HG03135 (cell line): ENCODE results near the gene CEP135.
A peak's percentile ranks its signal among the peaks of the same experiment; 100 is the strongest.

ENCODE experiments used
- ATAC-seq: cut with Tn5 transposase; IDR thresholded peaks from one replicate; pipeline ENCODE4 v1.9.1; 2021; ENCODE audit warnings: mild to moderate bottlenecking, moderate library complexity; ENCODE audit not compliant: unreplicated experiment

The CEP135 gene

GRCh38 chr4:56003606-56004005 lies 54.9 kb downstream of the CEP135 start:
- ATAC-seq, result no peak

DNA sequence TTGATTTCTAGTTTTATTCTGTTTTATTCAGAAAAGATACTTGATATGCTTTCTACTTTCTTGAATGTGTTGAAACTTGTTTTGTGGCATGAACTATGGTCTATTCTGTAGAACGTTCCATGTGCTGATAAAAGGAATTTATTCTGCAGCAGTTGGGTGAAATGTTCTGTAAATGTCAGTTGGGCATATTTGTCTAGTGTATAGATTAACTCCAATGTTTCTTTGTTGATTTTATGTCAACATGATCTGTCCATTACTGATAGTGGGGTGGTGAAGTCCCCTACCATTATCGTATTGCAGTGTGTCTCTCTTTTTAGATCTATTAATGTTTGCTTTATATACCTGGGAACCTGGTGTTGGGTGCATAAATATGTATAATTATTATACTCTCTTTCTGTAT lies 55.5 kb downstream of the CEP135 start:
- no peak for ATAC-seq

GRCh38 chr4:56007154-56007553 lies 58.4 kb downstream of the CEP135 start:
- no peak for ATAC-seq

DNA sequence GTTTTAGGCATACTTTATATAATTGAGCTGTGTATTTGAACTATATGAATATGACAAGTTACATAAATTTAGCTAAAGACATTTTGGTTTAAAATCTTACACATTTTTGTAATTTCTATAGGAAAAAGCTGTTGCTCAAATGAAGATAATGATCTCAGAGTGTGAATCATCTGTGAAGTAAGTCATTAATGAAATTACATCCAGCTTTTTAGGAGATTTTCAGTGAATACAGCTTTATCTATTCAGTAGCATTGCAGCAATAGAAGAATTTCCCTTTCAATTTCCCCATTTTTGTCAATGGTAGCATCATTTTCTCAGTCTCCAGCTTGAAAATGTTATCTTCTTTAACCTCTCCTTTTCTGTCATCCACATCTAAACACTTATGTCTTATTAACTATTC lies 59.5 kb downstream of the CEP135 start:
- ATAC-seq, result no peak

DNA sequence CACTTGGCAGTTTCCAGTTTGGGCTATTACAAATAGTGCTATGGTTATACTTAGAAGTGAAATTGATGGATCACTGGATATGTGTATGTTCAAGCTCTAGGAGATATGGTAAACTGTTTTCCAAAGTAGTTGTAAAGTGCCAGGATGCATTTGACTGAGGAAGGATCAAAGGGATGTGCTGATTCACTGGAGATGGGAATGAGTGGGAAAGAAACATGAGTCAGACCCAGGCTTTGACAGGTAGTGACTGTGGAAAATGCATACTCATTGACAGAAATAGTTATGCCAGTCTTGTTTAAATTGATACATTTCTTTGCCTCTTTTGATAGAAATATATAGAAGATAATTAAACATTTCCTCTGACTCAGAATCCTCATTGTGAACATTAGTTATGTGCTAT lies 77.9 kb downstream of the CEP135 start:
- no peak for ATAC-seq

DNA sequence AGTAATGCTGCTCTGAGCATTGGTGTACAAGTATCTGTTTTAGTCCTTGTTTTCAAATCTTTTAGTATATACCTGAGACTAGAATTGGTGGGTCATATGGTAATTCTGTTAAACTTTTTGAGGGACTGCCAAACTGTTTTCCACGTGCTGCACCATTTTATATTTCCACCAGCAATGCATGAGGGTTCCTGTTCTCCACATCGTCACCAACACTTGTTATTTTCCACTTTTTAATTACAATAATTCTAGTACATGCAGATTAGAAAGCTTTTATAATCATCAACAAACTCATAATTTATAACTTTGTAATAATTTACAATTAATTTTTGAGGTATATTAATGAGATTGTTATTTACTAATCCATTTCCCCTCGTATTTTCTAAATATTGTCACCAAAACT lies 79.4 kb downstream of the CEP135 start:
- ATAC-seq, result no peak

DNA sequence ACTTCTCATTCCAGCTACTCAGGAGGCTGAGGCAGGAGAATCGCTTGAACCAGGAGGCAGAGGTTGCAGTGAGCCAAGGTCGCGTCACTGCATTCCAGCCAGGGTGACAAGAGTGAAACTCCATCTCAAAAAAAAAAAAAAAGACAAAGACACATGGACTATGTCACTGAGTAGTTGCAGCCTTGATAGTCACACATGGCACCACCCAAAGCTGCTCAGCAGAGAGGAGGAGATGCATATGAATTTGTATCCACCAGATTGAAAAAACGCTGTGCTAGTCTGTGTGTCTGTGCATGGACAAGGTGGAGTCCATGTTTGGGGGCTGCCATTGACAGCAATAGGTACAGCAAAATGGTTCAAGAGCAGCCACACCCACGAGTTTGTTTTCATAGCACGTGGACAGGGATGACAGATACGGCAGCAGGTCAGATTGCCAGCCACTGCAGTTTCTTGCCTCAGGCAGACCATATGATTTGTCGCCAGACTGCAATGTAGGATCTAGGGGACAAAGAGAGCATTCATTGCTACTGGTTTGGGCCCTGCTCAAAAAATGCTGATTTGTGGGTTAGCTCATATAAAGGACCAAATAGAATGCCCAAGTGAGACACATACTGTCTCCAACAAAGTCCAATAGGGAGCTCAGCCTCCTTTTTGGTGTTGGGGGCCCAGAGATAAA lies 89.9 kb downstream of the CEP135 start:
- ATAC-seq, result no peak

DNA sequence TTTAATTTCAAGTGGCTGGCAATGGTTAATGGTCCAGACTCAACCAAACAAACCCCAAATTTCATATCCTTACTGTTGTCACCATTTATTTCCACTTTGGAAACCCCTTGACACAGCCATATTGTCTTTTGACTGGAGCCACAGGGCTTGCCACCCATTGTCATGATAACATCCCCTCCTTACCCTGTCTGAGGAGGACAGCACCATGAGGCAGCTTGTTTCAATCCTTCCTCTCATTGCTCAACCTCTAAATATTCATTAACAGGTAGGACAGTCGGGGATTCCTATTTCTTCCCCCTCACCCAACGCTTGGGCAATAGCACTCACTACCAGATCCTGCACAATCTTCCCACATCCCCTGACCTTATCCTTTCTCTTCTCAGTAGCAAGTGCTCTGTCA lies 92.1 kb downstream of the CEP135 start:
- ATAC-seq, result no peak

DNA sequence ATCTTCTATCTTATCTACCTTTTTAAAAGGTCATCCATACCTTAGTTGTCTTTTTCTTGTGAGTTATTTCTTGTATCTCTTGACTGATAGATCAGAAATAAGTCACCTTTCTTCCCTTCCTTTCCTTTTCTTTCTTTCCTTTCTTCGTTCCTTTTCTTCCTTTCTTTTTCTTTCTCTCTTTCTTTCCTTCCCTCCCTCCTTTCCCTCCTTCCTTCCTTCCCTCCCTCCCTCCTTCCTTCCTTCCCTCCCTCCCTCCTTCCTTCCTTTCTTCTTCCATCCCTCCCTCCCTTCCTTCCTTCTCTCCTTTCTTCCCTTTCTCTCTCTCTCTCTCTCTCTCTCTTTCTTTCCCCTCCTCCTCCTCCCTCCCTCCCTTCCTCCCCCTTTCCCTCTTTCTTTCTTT lies 93.5 kb downstream of the CEP135 start:
- no peak for ATAC-seq

DNA sequence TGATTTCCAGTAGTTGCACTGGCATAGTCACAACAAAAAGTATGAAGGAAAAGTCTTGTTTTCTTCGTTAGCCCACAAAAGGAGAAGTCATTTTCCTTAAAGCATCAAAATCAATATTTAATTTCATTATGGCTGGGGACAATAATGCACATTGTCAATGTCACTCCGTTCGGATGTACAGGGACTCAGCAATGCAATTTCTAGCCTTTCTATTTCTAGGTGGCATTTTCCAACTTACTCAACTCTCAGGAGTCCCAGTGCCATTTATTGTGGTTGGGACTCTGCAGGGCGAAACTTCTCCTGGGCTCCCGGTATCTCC lies 99.6 kb downstream of the CEP135 start:
- ATAC-seq, result no peak

GRCh38 chr4:56048702-56049431 lies 100.1 kb downstream of the CEP135 start:
- peak; percentile 96 for ATAC-seq

- ATAC-seq, result no peak
Observed at GRCh38 chr4:56050625-56051024, 101.9 kb downstream of the CEP135 start.

- ATAC-seq, result no peak
Observed at GRCh38 chr4:56051029-56051709, 102.4 kb downstream of the CEP135 start.

- ATAC-seq, result no peak
Observed at GRCh38 chr4:56051710-56052075, 102.9 kb downstream of the CEP135 start.

DNA sequence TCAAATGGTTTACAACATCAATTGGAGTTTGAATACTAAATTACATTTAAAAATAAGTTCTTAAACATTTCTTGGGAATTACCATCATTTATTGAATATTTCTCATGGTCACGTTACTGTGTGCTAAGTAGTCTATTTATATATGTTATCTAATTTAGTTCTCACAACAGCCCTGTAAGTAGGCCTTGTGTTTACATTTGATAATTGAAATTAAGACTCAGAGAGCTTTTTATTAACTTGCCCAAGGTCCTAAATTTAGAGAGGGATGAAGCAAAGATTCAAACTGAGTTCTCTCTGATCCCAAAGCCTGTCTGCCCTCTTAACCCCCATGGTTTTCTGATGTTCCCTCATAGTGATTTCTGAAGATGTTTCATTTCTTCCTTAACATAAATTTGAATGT lies 103.7 kb downstream of the CEP135 start:
- ATAC-seq, result no peak

GRCh38 chr4:56052966-56053365 lies 104.2 kb downstream of the CEP135 start:
- ATAC-seq, result no peak

DNA sequence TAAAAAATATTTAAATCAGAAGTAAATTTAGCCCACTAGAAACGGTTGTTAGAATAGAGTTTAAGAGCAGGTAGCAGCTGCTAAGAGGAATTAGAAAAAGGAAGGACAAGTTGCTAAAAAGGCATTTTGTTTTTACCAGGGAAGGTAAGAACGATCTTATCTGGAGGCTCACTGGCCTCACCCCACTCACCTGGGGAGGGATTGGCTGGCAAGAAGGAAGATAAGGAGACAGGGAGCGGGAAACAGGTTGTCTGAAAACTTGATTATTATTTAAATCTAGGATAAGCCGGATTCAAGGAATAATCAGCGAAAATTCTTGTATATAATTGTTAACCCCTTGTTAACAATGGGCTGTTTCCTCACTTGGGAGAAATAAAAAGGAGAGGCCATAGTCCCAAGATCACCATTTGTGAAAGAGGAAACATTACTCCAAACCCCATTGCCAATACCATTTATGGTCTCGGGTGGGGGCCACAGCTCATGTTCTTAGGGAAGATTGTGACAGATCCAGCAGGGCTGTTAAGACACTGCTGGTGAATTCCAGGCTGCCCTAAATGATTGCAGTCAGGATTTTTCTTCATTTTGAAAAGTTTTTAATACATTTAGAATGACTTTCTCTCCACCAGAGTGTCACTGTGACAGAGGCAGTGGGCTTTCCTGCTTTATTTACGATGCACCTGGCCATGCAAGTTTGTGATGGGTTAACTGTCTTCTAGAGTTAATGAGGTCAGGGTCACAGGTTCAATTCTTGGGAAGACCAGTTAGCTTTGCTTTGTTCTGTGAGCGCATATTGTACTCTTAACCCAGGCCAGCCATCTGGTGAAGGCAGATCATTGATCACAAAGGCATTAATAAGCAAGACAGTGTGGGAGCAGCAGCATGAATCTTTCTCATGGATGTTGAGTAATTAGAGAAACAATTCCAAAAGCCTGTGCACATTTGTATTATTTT lies 106.6 kb downstream of the CEP135 start:
- ATAC-seq, result no peak

- no peak for ATAC-seq
Observed at GRCh38 chr4:56055991-56056390, 107.2 kb downstream of the CEP135 start.

GRCh38 chr4:56058555-56058954 lies 109.8 kb downstream of the CEP135 start:
- no peak for ATAC-seq

GRCh38 chr4:56060036-56060435 lies 111.3 kb downstream of the CEP135 start:
- no peak for ATAC-seq

DNA sequence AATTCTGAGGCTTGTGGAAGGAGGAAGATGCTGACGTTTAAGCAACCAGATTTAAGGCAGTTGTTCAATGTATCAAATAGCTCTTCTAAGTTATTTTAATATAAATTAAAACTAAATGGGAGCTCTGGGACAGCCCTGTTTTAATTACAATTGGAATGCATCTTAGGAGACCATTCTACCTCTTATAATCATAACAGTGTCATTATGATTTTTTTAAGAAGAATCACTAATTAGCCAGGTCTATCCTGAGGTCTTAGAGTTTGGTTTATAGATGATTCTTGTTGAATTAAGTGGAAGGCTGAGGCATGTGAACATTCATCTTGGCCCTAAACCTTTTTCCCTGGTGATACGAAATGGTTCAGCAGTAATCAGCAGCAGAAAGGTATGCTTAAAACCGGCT lies 113.4 kb downstream of the CEP135 start:
- ATAC-seq, result no peak
